Measurements from ENCODE around the gene PRMT2. TPM values are rescaled to one million over a fixed set of nuclear protein-coding genes. Genes with fewer than 3 reads are reported as not detected.

PRMT2 gene
- total RNA-seq: 178 TPM

GRCh38 chr21:46635324-46636180 is at the start of gene PRMT2:
TSS of gene PRMT2 (plus strand) at chr21:46635674. CDS start at chr21:46636952, 1,278 bp downstream.
- DNase-seq (ENCODE audit: low spot score) (peak; percentile 99), ATAC-seq (peak; percentile 98)
- intact Hi-C loops (cut with DNase I): loop anchor here (2.0 kb wide), 1 partner anchor 35 kb away; no protein-coding TSS in a partner anchor

- intact Hi-C loops (cut with DNase I): no loop called here
- ATAC-seq (no peak), DNase-seq (ENCODE audit: low spot score) (no peak)
Measured at GRCh38 chr21:46594276-46594675, 41.2 kb upstream of the PRMT2 start.

- intact Hi-C loops (cut with DNase I): no loop called here
- no peak for ATAC-seq
- no peak for DNase-seq (ENCODE audit: low spot score)
Measured at GRCh38 chr21:46596201-46596600, 39.3 kb upstream of the PRMT2 start.

GRCh38 chr21:46597031-46597430 is 38.4 kb upstream of the PRMT2 start:
- intact Hi-C loops (cut with DNase I): no loop called here
- ATAC-seq: peak; percentile 2
- DNase-seq (ENCODE audit: low spot score): no peak

- intact Hi-C loops (cut with DNase I): no loop called here
- ATAC-seq (peak; percentile 61), DNase-seq (ENCODE audit: low spot score) (peak; percentile 77)
Measured at GRCh38 chr21:46597896-46598343, 37.6 kb upstream of the PRMT2 start.

- peak; percentile 69 for ATAC-seq
- intact Hi-C loops (cut with DNase I): no loop called here
- DNase-seq (ENCODE audit: low spot score): no peak
Measured at GRCh38 chr21:46598581-46599572, 36.6 kb upstream of the PRMT2 start.

GRCh38 chr21:46600305-46600704 is 35.2 kb upstream of the PRMT2 start:
- intact Hi-C loops (cut with DNase I): loop anchor here (2.0 kb wide), 1 partner anchor 36 kb away; no protein-coding TSS in a partner anchor
- no peak for DNase-seq (ENCODE audit: low spot score)
- ATAC-seq: no peak

- intact Hi-C loops (cut with DNase I): loop anchor here (2.0 kb wide), 1 partner anchor 36 kb away; no protein-coding TSS in a partner anchor
- no peak for ATAC-seq
- DNase-seq (ENCODE audit: low spot score): no peak
Measured at GRCh38 chr21:46600978-46601377, 34.5 kb upstream of the PRMT2 start.

GRCh38 chr21:46603228-46603627 is 32.2 kb upstream of the PRMT2 start:
- DNase-seq (ENCODE audit: low spot score) (no peak), ATAC-seq (no peak)
- intact Hi-C loops (cut with DNase I): no loop called here

GRCh38 chr21:46604329-46604974 is 31.0 kb upstream of the PRMT2 start:
- DNase-seq (ENCODE audit: low spot score) (no peak), ATAC-seq (no peak)
- intact Hi-C loops (cut with DNase I): no loop called here

- ATAC-seq (peak; percentile 95), DNase-seq (ENCODE audit: low spot score) (peak; percentile 82)
- intact Hi-C loops (cut with DNase I): no loop called here
Measured at GRCh38 chr21:46604975-46605766, 30.3 kb upstream of the PRMT2 start, which contains the start of gene S100B. TSS of gene S100B (minus strand) at chr21:46605082. CDS start at chr21:46602415, 2,667 bp downstream.

- intact Hi-C loops (cut with DNase I): no loop called here
- no peak for DNase-seq (ENCODE audit: low spot score)
- peak; percentile 67 for ATAC-seq
Measured at GRCh38 chr21:46605767-46606426, 29.6 kb upstream of the PRMT2 start.

- DNase-seq (ENCODE audit: low spot score) (no peak), ATAC-seq (no peak)
- intact Hi-C loops (cut with DNase I): no loop called here
Measured at GRCh38 chr21:46606427-46606813, 29.1 kb upstream of the PRMT2 start.

- intact Hi-C loops (cut with DNase I): no loop called here
- ATAC-seq (no peak), DNase-seq (ENCODE audit: low spot score) (no peak)
Measured at GRCh38 chr21:46607636-46608035, 27.8 kb upstream of the PRMT2 start.

- DNase-seq (ENCODE audit: low spot score) (no peak), ATAC-seq (no peak)
- intact Hi-C loops (cut with DNase I): no loop called here
Measured at GRCh38 chr21:46608672-46609111, 26.8 kb upstream of the PRMT2 start.

- ATAC-seq: no peak
- no peak for DNase-seq (ENCODE audit: low spot score)
- intact Hi-C loops (cut with DNase I): no loop called here
Measured at GRCh38 chr21:46610018-46610701, 25.3 kb upstream of the PRMT2 start.

GRCh38 chr21:46613391-46613790 is 22.1 kb upstream of the PRMT2 start:
- intact Hi-C loops (cut with DNase I): no loop called here
- ATAC-seq (no peak), DNase-seq (ENCODE audit: low spot score) (no peak)

All from sciatic nerve (tissue), 2 donors.